HK-2 (cell line): ENCODE results near the gene C11orf24.
A peak's percentile ranks its signal among the peaks of the same experiment; 100 is the strongest.
"Not testable (repeated sequence)": the region's sequence is repeated elsewhere in the genome, so short reads cannot be mapped to it uniquely, and the experiment has no call there.

Source experiments
- DNase-seq: peaks from one replicate; pipeline ENCODE4 v3.0.0-alpha.2; 2018; ENCODE audit not compliant: unreplicated experiment

The C11orf24 gene

DNA sequence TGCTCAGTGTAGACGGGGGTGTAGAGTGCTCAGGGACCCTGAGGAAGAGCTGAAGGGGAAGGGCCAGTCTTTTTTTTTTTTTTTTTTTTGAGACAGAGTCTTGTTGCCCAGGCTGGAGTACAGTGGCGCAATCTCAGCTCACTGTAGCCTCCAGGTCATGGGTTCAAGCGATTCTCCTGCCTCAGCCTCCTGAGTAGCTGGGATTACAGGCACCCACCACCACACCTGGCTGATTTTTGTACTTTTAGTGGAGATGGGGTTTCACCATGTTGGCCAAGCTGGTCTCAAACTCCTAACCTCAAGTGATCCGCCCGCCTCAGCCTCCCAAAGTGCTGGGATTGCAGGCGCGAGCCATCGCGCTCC, 27.7 kb upstream of the C11orf24 start:
- DNase-seq = not testable (repeated sequence)

DNA sequence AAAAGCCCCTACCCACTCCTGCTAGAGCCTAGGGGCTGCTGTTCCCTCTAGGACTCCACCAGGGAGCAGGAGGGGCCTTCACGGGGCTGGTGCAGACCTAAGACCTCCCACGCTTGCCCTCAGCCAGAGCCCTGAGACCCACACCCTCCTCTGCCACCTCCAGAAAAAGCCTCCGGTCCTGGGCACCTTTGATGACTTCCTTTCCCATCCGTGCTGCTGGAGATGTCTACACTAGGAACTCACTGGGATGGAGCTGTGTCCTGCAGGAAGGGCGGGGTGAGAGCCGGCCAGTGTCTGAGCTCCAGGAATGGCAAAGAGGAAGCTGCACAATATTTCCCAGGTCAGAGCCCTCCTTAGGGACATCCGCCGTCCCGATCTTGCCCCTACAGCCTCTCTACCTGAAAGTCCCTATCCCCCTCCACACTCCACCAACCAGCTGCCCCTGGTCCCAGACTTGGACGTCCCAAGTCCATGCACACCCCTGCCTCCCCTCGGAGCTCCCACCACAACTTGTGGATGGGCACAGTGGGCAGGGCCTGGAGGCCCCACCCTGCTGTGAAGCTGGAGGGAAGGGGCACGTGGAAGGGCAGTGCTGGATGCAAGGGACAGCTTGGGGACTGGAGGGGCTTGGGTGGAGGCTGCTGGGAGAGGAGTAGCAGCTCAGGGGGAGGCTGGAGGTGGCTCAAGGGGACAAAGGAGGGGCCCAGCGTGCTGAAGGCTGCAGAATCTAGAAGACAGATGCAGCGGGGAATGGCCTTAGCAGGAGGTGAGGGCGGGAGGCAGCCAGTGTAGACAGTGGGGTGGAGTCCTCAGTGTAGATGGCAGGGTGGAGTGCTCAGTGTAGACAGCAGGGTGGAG, 27.1 kb upstream of the C11orf24 start:
- no peak for DNase-seq

GRCh38 chr11:68297812-68298658, 26.3 kb upstream of the C11orf24 start:
- DNase-seq = peak; percentile 77

- DNase-seq = no peak
Observed at GRCh38 chr11:68297494-68297811, 25.7 kb upstream of the C11orf24 start.

DNA sequence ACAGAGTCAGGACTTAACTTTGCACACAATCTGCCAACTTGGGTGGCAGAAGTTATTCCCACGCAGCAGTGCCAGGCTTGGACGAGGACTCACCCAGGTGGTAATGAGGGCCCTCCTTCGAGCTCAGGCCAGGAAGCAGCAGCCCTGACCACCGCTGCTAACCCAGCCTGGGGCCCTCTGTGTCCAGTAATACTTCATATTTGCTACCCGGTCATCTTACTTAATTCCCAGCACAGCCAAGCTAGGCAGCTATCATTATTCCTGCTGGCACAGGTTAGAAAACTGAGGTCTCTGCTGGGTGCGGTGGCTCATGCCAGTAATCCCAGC, 25.2 kb upstream of the C11orf24 start:
- no peak for DNase-seq

GRCh38 chr11:68296344-68297051, 24.7 kb upstream of the C11orf24 start:
- no peak for DNase-seq

DNA sequence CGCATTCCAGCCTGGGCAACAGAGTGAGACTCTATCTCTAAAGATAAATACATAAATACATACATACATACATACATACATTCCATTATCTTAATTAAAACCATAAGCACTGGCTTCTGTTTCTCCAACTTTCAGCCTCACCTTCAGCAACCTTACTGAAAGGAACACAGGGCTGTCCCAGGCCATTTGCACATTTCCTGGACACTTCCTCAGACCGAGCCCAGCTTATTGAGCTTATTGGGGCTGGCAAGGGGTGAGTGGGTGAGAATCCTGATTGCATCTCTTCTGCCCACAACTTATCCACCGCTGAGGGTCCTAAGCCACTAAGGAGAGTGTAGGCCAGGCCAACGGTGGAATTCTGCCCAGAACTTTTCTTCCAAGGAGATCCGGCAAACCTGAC, 24.2 kb upstream of the C11orf24 start:
- no peak for DNase-seq

GRCh38 chr11:68295271-68295670, 23.5 kb upstream of the C11orf24 start:
- DNase-seq = no peak

DNA sequence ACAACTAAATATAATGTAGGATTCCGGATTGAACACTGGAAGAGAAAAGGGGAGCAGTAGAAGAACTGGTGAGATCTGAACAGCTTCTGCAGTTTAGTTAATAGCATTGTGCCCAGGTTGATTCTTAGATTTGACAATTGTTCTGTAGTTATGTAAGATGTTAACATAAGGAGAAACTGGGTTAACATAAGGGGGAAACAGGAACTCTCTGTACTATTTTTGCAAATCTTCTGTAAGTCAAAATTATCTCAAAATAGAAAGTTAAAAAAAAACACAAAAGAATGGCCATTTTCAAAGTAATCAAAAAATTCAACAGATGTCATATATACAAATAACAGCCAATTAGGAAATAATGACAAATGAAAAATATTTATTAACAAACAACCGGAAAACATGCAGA, 21.9 kb upstream of the C11orf24 start:
- no peak for DNase-seq

DNA sequence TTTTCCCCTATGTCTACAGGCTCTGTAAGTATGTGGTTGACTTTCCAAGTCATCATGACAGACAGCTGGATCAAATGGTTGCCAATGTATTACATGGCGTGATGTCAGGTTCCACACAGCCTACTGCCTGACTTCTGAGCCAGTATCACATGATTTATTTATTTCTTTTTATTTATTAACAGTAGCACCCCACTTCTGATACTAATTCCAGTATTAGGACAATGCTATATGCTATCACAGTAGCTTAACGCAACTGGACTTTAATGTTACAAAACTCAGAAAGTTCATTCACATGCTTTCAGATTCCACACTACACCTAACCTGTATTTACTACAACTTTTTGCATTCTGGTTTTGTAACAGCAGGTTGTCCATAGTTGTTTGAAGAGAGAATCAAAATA, 17.7 kb upstream of the C11orf24 start:
- DNase-seq = no peak

DNA sequence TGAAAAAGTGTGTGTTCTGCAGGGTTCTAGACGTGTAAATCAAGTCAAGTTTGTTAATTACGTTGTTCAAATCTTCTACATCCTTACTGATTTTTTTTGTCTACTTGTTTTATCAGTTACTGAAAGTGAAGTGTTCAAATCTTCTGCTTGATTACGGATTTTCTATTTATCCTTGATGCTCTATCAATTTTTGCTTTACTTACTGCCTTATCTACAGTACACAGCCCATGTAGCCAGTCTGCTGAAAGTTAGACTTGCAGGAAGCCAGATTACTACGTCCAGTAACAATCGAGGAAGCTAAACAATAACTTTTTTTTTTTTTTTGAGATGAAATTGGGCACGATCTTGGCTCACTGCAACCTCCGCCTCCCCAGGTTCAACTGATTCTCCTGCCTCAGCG, 15.6 kb upstream of the C11orf24 start:
- no peak for DNase-seq

- DNase-seq = not testable (repeated sequence)
Observed at GRCh38 chr11:68284588-68284987, 12.8 kb upstream of the C11orf24 start.

GRCh38 chr11:68282861-68283230, 11.1 kb upstream of the C11orf24 start:
- DNase-seq = no peak

DNA sequence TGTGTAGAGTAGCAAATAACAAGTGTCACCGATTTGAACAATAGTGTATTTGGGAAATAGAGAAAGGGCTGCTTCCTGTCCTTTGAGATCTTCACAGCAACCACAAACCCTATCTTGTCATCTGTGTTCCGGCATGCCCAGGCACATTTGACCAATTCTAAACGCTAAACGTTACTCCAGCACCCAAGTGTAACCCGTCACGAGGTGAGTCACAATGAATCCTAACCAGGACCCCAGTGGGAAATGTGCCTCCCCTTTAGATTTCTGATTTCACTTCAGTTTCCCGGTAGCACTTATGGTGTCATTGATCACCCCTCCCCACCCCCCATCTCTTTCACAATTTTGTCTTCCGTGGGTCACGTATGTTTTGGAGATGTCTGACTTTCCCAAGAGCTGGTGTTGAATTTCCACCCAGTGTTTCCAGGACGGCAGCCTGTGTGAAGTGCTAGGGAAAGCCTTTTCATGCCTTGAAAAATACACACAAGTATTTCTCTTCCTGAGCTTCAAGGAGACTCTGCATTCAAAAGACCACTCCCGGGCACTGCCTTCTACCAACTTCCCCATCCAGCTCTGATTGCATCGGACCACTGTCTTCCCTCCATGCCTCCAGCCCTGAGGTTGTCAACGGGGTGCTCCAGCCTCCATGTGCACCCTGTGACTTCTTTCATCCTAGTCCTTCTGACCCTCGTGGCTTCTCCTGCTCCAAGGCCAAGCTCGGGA, 10.5 kb upstream of the C11orf24 start:
- DNase-seq = no peak

- no peak for DNase-seq
Observed at GRCh38 chr11:68279676-68280075, 7.9 kb upstream of the C11orf24 start.

DNA sequence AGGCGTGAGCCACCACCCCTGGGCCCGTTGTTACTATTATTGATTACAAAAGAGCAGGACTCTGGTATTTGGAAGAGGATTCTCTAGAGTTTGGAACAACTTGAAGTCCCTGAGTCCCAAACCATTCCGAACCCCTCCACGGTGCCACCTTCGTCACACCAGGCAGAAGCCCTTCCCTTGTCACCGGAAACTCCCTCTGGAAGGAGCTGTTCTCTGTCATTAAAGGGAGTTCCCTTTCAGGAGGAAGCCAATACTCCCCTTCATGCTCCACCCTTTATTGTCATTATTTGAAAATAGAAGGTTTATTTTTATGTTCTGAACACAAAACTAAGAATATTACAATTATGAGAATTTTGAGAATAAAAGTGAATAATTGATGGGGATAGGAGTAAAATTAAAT, 5.1 kb upstream of the C11orf24 start:
- DNase-seq = no peak

GRCh38 chr11:68275721-68276507, 4.1 kb upstream of the C11orf24 start:
- no peak for DNase-seq

DNA sequence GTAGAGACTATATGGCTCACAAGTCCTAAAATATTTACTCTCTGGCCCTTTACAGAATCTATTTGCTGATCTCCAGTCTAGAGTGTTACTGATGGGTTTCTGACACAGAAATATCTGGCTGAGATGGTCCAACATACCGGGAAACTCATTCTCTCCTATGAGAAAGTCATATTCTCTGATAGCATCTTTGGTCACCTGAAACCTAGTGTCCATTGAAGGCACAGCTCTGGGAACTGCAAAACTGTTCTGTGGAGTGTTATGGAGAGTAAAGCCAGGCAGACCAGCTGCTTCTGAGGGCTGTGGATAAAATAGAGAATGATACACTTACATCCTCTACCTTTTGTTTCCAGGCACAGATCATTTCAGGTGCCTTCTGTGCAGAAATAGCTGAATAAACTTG, 2.5 kb upstream of the C11orf24 start:
- DNase-seq = no peak

DNA sequence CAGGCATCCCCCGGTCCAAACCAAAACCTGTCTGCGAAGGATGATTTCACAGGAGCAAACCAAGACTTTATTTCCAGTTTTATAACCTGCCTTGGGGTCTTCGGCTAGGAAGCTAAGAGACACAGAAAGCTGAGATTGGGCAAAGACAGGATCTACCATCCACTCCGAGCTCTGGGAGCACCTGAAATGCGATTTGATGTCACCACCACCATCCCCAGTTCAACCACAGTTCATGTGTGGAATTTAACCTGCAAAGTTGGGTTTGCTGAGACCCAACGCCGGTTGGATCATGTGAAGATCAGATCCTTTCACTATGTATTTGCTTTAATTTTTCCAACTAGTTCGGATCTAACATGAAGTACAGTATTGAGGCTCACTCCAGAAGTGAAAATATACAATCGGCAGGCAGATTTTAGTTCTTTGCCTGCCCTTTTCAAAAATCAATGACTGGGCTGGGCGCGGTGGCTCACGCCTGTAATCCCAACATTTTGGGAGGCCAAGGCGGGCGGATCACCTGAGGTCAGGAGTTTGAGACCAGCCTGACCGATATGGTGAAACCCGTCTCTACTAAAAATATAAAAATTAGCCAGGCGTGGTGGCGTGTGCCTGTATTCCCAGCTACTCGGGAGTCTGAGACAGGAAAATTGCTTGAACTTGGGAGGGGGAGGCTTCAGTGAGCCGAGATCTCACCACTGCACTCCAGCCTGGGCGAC, 1.4 kb upstream of the C11orf24 start:
- no peak for DNase-seq

DNA sequence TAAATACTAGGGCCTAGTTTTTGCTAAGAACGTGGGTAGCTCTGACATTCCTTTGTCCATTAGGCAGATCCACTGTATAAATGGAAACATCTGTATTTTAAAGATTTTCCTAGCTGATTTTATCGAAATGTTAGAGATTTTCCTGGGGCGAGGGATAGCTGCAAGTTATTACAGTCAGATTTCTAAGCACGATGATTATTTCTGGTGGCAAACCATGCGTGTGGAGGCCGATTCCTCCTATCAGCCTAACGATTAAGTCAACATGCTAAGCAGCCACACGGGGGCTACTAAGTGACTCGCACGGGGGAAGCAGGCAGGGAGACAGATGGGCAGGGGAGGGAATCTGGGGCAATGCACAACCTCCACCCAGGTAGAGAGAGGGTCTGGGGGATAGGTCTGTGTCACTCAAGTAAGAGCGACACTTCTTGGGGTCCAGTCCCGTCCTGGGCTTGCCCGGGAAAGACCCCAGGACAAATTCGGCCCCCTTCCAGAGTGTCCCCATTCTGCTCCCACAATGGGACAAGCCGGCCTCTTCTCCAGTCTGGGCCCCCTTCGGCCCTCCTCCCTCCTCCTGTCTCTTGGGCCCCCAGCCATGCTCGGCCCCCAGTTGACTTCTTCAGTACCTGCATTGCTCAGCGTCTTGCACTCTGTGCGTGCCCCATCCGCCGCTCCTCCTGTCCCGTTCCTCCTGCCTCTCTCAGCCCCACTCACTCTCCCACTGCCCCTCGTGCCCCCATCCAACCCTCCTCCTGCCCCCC, 571 bp downstream of the C11orf24 start:
- DNase-seq = peak; percentile 58
